Hindlimb muscle (tissue), 1 donor: ENCODE measurements around the gene IMPG2. TPM values are rescaled to one million over a fixed set of nuclear protein-coding genes. Genes with fewer than 3 reads are reported as not detected.
"Not testable (repeated sequence)": the region's sequence is repeated elsewhere in the genome, so short reads cannot be mapped to it uniquely, and the experiment has no call there.

Experiments used
- DNase-seq: peaks from one replicate; pipeline ENCODE4 v3.0.0-alpha.2; 2013
- polyA plus RNA-seq: library from polyadenylated mRNA; unstranded; fragments of 120-200 nt; gene quantifications from one replicate; pipeline ENCODE4 v1.2.1, GENCODE V29; 2013; ENCODE audit not compliant: insufficient read length

Gene IMPG2
- polyA plus RNA-seq: 1.5 TPM

DNA sequence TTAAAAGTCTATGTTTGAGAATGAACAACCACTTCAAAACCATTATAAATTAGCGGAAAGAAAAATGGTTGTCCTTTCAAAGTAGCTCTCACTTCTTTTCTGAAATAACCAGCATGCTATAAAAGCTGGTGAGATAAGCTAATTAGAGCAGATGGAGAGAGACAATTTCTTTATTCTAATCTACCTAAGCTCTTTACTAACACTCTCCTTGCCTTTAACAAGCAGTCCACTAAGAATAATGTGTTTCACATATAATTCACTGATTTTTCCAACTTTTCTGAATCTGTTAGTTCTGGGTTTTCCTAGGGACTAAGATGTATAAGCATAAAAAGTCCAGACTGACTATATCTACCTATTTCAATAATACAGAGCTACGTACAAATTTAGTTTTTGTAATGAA, at the start of gene IMPG2:
Gene IMPG2 (minus strand): TSS at position 101 of the 400 bp plus-strand sequence. CDS start 203 bp downstream, outside the sequence.
- DNase-seq: no peak

DNA sequence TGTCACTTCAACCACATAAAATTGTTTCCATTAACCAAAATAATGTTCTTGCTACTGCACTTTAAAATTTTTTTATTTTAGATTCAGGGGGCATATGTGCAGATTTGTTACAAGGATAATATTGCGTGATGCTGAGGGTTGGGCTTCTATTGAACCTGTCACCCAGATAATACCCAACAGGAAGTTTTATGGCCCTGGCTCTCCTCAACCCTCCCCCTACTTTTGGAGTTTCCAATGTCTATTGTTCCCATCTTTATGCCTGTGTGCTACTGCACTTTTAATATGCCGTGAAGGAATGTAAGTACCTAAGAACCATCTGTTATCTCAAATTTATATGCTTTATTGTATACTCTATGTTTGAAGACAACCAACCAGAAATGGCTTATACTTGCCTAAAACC, 42.0 kb upstream of the IMPG2 start:
- no peak for DNase-seq

DNA sequence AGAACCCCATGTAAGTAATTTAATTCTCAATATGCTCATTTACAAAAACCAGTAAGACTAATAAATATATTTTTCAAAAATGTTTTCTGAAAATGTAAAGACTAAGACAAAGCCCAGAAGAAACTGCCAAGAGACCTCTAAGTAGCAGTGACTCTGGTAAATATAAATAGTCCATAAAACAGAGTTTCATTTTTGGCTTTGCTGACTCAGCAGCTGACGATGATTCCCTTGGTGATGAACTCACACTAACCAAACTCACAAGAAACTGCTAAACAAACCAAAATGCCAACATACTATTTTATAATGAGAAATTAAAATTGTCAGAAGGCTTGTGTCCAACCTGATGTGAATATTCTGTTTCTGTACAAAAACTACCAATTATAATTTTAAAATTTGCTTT, 31.5 kb upstream of the IMPG2 start:
- DNase-seq: peak; percentile 3

DNA sequence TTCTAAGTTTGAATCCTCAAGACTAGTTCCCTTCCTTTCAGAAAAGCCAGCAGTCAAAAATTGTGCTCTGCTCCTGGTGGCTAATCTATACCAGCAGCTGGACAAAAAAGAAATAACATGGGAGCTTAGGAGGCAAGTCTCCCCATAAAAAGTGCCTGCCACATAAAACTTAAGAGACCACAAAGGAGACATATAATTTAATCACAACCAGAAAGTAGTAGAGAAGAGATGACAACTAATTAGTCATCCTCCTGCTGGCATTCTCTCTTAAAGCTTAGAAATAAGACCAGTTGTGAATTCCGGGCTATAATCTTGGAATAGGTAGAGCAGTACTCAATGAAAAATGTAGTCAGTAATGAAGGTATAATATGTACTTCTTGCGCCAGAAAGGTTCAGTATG, 20.2 kb upstream of the IMPG2 start:
- no peak for DNase-seq

DNA sequence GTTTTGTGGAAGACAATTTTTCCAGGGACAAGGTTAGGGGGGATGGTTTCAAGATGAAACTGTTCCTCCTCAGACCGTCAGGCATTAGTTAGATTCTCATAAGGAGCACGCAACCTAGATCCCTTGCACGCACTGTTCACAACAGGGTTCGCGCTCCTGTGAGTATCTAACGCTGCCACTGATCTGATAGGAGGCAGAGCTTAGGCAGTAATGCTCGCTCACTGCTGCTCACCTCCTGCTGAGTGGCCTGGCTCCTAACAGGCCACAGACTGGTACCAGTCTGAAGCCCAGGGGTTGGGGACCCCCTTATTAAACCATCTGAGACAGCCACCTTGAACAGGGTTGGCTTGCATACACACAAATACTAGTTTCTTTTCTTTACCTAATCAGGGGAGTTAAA, 13.5 kb upstream of the IMPG2 start:
- DNase-seq: no peak

DNA sequence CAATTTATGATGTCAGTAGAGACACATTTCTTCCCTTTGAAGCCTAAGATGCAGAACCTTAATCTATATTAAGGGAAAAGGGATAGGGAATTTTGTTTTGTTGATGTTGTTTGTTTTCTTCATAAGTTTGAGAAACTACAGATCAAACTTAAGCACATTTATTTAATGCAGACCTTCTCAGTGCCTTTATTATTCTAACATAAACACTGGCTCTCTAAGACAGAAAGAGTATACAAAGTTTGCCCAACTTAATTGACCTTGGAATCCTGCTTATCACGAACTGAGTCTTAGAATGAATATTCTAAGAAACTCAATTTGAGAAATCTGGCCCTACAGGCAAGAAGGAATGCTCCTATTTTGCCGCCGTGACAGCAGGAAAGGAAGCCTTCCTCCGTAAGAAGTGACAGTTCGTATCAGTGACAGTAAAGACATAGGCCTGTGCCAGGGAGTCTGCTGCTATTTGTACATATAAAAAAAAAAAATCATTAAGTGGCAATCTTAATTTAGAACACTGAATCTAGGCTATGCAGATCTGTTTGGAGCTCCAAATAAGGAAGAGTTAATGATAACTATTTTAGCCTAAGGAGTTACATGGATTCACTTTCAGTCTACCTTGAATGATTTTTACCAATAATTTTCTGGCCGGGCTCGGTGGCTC, 8.8 kb upstream of the IMPG2 start:
- DNase-seq: no peak

DNA sequence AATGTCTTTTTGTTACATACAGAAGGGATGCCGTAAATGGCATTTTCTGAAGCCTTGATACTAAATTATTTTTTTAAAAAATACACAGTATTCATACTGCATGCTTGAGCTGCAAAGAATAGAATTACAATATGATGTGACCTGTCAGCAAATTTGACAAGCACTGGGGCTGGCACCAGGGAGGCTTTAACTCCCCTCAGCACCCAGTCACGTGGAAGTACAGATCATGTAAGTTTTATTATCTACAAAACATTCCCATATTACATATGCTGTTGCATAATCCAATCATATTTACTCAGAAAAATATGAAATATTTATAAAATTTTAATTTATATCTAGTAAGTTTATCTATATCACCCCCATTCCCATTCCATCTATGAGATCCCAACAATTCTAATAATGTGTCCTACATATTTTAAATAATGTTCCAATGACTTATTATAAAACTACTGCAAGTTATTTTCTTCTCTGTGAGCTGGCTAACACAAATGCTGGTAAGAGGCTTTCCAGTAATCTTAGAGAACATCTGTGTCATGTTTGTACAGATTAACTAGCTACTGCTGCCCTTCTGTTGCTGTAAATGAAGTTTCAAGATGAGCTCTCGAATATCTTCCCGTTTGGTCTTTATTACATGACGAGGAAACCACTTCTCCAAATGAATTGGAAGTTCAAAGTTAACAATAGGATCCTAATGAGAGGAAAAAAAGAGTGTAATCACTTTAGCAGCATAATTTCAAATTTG, 5.2 kb upstream of the IMPG2 start:
- DNase-seq: peak; percentile 10

DNA sequence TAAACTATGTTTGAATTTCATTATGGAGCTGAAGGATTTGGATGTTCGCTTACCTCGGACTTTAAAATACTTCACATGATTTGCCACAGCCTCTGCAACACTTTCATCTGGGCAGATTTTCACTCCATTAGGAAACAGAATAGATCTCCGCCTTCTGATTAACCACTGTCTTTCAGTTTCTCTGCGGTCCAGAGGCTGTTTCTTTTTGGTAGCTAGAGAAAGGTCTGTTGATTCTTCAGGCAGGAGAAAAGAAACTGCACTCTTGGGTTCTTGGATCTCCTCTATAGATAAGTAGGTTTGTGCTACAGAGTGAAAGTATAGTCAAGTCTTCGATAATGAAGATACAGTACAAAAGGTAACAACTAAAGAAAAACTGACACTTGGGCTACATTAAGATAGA, 844 bp downstream of the IMPG2 start:
- no peak for DNase-seq

DNA sequence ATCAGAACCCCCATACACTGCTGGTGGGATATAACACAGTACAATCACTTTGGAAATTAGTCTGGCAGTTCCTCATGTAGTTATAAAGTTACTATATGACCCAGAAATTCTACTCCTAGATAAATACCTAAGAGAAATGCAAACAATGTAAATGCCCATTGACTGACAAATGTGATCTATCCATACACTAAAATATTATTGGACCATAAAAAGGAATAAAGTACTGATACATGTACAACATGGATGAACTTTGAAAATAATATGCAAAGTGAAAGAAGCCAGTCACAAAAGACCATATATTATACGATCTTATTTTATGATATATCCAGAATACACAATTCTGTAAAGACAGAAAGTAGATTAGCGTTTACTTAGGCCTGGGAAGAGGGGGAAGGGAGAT, 7.8 kb downstream of the IMPG2 start:
- no peak for DNase-seq

DNA sequence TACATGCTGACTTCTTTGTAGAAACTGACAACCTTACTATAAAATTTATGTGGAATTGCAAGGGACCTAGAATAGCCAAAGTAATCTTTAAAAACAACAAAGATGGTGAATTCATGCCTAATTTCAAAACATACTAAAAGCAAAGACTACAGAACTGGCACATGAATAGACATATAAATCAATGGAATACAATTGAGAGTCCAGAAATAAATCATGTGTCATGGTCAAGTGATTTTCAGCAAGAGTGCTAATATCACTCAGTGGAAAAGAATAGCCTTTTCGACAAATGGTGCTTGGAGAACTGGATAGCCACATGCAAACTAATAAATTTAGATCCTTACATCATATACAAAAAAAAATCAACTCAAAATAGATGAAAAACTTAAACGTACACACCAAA, 8.7 kb downstream of the IMPG2 start:
- no peak for DNase-seq

DNA sequence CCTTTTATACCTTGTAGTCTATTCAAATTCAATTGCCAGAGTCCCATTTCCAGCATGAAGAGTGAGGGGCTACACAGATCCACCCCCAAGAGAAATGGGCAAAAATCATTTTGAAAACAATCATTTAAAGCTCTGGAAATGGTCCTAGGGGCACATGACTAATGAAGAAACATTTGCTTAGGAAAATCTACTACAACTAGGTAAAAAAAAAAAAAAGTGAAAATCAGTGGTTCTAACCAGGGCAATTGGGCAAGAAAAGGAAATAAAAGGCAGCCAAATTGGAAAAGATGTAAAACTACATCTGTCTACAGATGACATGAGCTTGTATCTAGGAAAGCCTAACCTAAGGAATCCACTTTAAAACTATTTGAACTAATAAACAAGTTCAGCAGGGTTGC, 9.4 kb downstream of the IMPG2 start:
- no peak for DNase-seq

DNA sequence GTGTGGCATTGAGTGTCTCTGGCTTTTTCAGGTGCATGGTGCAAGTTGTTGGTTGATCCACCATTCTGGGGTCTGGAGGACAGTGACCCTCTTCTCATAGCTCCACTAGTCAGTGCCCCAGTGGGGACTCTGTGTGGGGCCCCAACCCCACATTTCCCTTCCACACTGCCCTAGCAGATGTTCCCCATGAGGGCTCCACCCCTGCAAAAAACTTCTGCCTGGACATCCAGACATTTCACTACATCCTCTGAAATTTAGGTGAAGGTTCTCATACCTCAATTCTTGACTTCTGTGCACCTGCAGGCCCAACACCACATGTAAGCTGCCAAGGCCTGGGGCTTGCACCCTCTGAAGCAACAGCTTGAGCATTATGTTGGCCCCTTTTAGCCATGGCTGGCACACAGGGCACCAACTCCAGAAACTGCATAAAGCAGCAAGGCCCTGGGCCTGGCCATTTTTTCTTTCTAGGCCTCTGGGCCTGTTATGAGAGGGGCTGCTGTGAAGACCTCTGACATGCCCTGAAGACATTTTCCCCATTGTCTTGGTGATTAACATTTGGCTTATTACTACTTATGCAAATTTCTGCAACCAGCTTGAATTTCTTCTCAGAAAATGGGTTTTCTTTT, 12.1 kb downstream of the IMPG2 start:
- not testable (repeated sequence) for DNase-seq

DNA sequence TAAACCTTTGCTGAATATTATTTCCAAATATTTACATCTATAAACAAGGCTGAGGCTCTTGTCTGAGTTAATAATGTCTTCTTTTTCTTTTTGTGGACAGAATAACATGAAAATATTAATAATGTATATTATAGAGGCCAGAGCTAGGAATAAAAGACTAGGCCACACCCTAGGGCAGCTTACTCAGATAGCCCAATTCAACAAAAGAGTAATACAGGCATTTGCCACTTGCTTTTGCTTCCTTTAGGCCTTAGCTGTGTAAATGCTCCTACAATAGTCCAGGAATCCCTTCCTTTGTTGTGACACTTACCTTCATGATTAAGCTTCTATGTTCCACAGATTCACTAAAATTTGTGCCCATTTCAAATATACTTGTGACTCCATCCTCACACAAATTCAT, 16.5 kb downstream of the IMPG2 start:
- DNase-seq: no peak

DNA sequence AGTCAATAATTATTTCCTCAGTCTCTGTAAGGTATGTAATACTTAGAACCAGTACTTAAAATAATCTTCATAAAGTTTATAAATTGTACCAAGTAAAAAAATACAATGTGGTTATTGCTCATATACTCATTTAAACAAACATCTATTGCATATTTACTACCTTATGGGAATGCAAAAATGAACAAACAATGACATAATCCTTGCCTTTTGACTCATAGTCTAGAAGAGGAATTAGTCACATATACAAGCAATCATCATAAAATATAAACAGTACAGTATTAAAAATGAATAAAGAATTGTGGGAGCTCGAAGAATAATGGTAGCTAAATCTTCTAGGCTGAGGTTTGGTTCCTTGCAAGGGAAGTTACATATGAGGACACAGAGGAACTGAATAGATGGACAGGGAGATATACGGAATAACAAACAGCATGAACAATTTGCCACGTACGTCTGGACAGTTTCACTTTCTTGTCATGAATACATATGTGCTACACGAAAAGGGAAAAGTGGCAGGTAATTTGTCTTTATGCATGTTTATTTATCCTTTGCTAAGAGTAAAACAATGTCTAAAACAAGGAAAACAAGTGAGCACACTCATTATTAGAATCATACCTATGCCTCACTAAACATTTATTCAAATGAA, 17.2 kb downstream of the IMPG2 start:
- no peak for DNase-seq

DNA sequence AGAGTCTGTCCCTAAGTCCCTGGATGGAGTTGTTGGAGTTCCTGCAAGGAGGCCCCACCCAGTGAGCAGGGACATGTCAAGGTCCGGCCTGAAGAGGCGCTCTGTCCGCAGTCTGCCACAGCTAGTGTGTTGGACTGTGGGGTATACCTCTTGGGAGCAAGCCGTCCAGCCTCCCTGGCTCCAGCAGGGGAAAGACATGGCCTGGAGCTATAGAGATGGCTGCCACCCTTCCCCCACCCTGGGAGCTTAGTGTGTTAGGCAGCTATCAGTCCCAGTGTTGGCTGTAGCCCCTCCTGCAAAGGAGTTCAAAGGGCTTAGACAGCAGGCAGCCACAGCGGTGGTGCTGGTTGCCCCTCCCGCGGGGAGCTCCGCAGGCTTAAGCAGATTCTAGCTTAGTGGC, 20.3 kb downstream of the IMPG2 start:
- DNase-seq: no peak

DNA sequence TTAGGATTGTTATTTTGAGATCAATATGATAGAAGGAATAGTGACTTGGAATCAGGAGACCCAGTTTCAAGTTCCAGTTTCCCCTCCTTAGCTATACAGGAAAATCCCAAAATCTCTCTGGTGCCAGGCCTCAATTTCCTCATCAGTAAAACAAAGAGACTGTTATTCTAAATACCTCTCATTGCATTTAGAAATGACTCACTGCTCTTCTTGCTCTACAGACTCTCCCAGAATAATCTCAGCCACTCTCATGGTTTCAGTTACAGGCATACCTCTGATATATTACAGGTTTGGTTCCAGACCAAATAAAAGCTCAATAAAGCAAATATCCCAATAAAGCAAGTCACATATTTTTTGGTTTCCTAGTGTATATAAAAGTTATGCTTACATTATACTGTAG, 28.3 kb downstream of the IMPG2 start:
- no peak for DNase-seq

DNA sequence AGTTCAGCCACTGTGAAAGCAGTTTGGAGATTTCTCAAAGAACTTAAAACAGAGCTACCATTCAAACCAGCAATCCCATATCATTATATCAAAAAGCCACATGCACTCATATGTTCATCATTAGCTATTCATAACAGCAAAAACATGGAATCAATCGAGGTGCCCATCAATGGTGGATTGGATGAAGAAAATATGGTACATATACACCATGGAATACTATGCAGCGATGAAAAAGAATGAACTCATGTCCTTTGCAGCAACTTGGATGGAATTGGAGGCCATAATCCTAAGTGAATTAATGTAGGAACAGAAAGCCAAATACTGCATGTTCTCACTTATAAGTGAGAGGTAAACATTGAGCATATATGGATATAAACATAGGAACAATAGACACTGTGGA, 32.1 kb downstream of the IMPG2 start:
- no peak for DNase-seq

DNA sequence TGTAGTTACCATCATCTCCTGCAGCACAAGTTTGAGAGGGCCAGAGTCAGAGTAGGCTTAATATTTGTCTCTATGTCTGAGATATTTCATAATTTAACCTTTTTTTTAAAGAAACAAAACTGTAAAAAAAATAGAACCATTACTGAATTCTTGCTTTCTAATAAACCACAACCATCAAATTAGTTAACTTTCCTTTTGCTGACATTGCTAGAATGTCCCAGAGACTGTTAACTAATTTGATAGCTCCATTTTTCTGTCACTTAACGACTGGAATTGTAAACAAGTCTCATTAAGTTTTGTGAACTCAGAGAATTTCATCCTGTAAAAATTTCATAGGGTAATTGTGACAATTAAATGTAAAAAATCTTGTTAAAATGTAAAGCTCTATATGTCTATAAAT, 35.6 kb downstream of the IMPG2 start:
- no peak for DNase-seq

DNA sequence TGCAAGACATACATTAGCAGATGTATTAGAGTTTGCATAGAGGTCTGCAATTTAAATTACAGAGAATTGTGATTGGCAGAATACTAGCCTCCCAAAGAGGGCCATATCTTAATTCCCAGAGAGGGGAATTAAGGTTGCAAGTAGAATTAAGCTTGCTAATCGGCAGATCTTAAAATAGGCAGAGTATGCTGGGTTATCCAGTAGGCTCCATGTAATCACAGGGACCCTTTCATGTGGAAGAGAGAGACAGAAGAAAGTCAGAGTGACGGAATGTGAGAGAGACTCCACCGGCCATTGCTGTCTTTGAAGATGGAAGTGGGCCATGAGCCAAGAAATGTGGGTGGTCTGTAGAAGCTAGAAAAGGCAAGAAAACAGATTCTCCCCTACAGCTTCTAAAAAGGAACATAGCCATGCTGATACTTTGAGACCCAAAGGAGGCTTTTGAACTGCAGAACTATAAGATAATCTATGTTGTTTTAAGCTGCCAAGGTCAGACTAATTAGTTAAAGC, 38.8 kb downstream of the IMPG2 start:
- DNase-seq: peak; percentile 41

DNA sequence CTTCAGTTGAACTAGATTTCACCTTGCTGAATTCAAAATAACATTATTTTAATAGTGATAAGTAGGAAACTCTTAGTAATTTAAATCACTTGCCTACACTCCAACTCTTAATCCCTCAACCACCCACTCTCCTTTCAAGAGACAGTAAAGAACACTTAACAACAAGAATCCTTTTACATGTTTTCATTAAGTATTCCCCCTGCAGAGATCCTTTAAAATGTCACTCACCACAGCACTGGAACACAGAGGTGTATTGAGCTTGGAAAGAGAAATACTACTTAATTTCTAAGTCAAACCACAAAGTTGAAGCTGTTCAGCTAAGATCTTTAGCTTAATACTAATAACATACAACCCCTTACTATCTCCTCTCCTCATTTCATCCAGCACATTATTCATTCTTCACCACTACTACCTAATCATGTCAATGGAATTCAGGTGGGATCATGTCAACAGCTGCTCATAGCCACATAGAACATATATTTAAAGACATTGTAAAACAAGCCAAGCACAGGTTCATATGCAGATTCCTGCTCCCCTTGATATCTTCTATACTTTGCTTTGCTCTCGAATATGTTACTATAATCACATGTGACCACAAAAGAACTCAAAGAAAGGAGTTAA, 40.5 kb downstream of the IMPG2 start:
- DNase-seq: no peak

DNA sequence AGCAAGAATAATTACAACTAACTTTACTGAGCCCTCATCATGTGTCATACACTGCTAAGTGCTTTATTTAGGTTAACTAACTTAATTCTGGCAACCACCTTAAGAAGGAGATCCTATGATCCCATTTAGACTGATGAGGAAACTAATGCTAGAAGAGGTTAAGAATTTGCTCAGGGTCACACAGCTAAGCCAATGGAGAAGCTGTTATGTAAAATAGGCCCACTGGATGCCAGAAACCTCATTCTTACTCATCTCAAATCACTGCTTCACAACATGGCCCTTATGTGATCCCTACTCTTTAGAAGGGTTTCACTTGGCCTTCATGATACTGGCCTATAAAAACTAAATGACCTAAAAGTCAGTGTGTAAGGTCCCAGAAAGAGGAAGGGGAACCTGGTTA, 41.2 kb downstream of the IMPG2 start:
- no peak for DNase-seq

DNA sequence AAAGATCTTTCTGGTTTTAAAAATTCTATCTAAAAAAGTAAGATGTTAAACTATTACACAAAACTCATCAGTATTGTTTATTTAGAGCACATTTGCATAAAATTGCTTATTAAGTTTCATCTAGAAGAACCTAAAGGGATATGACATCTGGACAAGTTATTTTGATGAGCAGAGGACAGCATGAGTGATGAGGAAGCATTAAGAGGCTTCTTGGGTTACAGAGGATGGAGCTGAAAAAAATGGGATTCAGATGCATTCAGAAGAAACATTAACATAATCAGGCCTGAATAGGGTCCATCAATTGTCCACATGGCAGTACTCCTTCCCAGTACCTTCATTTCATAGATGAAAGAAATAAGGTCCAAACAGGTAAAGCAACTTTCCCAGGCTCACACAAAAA, 41.6 kb downstream of the IMPG2 start:
- DNase-seq: no peak

DNA sequence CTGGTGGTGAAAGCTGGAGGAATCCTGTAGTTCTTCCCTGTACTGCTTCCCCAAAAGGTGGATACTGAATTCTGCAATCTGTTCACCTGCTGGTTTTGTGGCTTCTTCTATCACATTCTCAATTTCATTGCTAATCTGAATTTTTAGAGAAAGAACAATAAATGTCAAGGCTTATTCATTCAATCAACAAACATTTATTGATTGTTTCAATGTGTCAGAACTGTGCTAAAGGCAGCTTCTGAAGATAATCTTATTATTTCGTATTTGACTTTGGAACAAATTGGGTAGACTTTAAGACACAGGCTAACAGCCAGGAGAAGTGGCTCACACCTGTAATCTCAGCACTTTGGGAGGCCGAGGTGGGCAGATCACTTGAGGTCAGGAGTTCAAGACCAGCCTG, 46.8 kb downstream of the IMPG2 start:
- DNase-seq: no peak
